Measurements from ENCODE around the gene SLAMF9. TPM values are rescaled to one million over a fixed set of nuclear protein-coding genes. Genes with fewer than 3 reads are reported as not detected.

The SLAMF9 gene
- total and polyA plus RNA-seq, 2 of the 8 experiments (the other 6 are each of a cell fraction or from before 2014, with no cell fraction given): not detected

DNA sequence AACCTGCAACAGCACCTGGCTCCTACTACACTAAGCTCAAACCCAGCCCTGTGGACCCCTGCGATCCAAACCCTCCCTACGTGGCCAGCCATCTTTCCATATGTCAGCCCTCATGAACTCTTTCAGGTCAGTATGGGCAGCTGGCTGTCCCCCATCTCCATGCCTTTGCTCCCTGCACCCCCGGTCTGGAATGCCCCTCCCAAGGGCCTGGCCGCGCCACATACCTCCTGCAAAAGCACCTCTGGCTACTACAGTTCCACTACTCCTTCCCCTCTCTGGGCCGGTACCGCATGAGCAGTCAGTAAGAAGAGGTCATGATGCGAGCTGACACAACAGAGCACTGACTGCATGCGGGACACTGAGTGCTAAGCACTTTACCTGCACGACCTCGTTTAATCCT is 18.7 kb downstream of the SLAMF9 start:
- no peak overlapping the region for H3K4me3 ChIP-seq (ENCODE audit: extremely low read depth in 1 of 4, insufficient read depth in 2 of 4, low read depth in 3 of 4, low read length in 4 of 4)
- H3K56ac ChIP-seq (replicated peaks; ENCODE audit: insufficient read length, low read depth, low read length): no peak overlapping the region
- no peak overlapping the region for H4K8ac ChIP-seq (ENCODE audit: extremely low read depth, insufficient read depth, low read length)
- H3K14ac ChIP-seq (ENCODE audit: insufficient read length): no peak overlapping the region
- no peak overlapping the region for H2AK5ac ChIP-seq (ENCODE audit: low read depth, low read length)
- no peak overlapping the region for H3K27ac ChIP-seq (ENCODE audit: low read depth, low read length)
- no peaks in the 10 kb centered on the region for H3K27me3 ChIP-seq (replicated peaks in 1 of 4; ENCODE audit: control insufficient read depth in 3 of 4, extremely low read depth in 1 of 4, insufficient read depth in 3 of 4, low read length in 3 of 4)
- no peak overlapping the region for H2AFZ ChIP-seq (ENCODE audit: low read length)
- H3K23ac ChIP-seq (ENCODE audit: insufficient read length): no peak overlapping the region
- H2BK120ac ChIP-seq (replicated peaks; ENCODE audit: low read depth, low read length): no peak overlapping the region
- H3K4me1 ChIP-seq (replicated peaks in 1 of 4; ENCODE audit: control insufficient read depth in 3 of 4, insufficient read depth in 4 of 4, low read length in 3 of 4): peaks cover 0 to 12% (median 7%) of the 10 kb centered on the region in 4 experiments; a peak in 6 of 7 replicates
- FAIRE-seq (no peak), DNase-seq (ENCODE audit: low read depth in 1 of 2, low spot score in 2 of 2) (no peak)
- WGBS, 2 experiments (ENCODE audit: extremely low coverage in 1 of 2, insufficient coverage in 1 of 2, insufficient read length in 1 of 2, insufficient replicate concordance in 2 of 2, low coverage in 1 of 2, low lambda C conversion rate in 2 of 2, missing lambda C conversion rate in 1 of 2): 94% methylated on average over 11 of the region's 11 CpGs; no CpG with 5 or more reads in 1 of the 2 experiments
- no peak overlapping the region for H2BK12ac ChIP-seq (ENCODE audit: low read depth, low read length)
- H3K4me2 ChIP-seq (ENCODE audit: insufficient read depth in 1 of 2, low read depth in 2 of 2, low read length in 2 of 2): no peak overlapping the region
- H3K18ac ChIP-seq (ENCODE audit: extremely low read depth, low read length): no peak overlapping the region
- no peak overlapping the region for H3K9ac ChIP-seq (replicated peaks in 1 of 4; ENCODE audit: extremely low read depth in 1 of 4, low read depth in 3 of 4, low read length in 3 of 4)
- H4K91ac ChIP-seq (replicated peaks; ENCODE audit: insufficient read length, low read length): no peak overlapping the region
- no peak overlapping the region for H4K5ac ChIP-seq (ENCODE audit: insufficient read length, low read depth, low read length)
- H2BK5ac ChIP-seq (ENCODE audit: low read depth, low read length): no peak overlapping the region
- H2BK20ac ChIP-seq (ENCODE audit: low read length): no peak overlapping the region
- POLR2A ChIA-PET (ENCODE audit: partially characterized antibody): interaction anchor here (1.3 to 4.6 kb wide), 2 partner anchors 10 kb away, joined by 3 to 19 read pairs; partner anchors contain the start of genes IGSF9 and TAGLN2
- no peak overlapping the region for H3K4ac ChIP-seq (replicated peaks; ENCODE audit: insufficient read length, low read depth, low read length)
- TF ChIP-seq SP4 (IDR thresholded peaks at IDR 0.05; ENCODE audit: low read length): no peak
- no peak for TF ChIP-seq BACH1 (IDR thresholded peaks at IDR 0.05; ENCODE audit: low read length)
- no peak for TF ChIP-seq SAP30 (IDR thresholded peaks at IDR 0.05; ENCODE audit: insufficient read depth, insufficient replicate concordance, low read length)
- no peak for TF ChIP-seq SRF (IDR thresholded peaks at IDR 0.05; ENCODE audit: low read depth, low read length)
- no peak for TF ChIP-seq SUZ12 (IDR thresholded peaks at IDR 0.05; ENCODE audit: low read length)
- TF ChIP-seq CBX5 (IDR thresholded peaks at IDR 0.05; ENCODE audit: low read depth, low read length): no peak
- no peak for TF ChIP-seq TBP (IDR thresholded peaks at IDR 0.05; ENCODE audit: low read depth, low read length)
- no peak for TF ChIP-seq RFX5 (IDR thresholded peaks at IDR 0.05; ENCODE audit: borderline replicate concordance, low read depth, low read length)
- no peak for TF ChIP-seq JUND (IDR thresholded peaks at IDR 0.05; ENCODE audit: low read length)
- no peak for TF ChIP-seq E2F6 (IDR thresholded peaks at IDR 0.05)
- TF ChIP-seq HDAC2 (IDR thresholded peaks at IDR 0.05; ENCODE audit: borderline replicate concordance in 1 of 2, low read depth in 2 of 2, low read length in 2 of 2): no peak
- no peak for TF ChIP-seq POU5F1 (IDR thresholded peaks at IDR 0.05; ENCODE audit: low read depth, low read length)
- no peak for TF ChIP-seq HDAC6 (IDR thresholded peaks at IDR 0.05; ENCODE audit: low read depth, low read length)
- H4K20me1 ChIP-seq (replicated peaks in 1 of 2; ENCODE audit: control insufficient read depth in 1 of 2, insufficient read depth in 2 of 2, low read length in 2 of 2): peaks cover 0 to 3% of the 10 kb centered on the region in 2 experiments
- no peaks in the 10 kb centered on the region for H3K79me1 ChIP-seq (ENCODE audit: low read depth, low read length)
- peaks cover 3 to 21% (median 17%) of the 10 kb centered on the region in 4 experiments; a peak in 6 of 8 replicates for H3K36me3 ChIP-seq (ENCODE audit: control insufficient read depth in 2 of 4, insufficient read depth in 4 of 4, low read length in 3 of 4)
- CTCF ChIA-PET (ENCODE audit: partially characterized antibody): interaction anchor here (0.7 to 35.5 kb wide), 17 partner anchors 10 to 144 kb away, joined by 3 to 696 read pairs (median 8); partner anchors contain the start of genes FCRL6, IGSF9, SLAMF9 and TAGLN2
- H2BK15ac ChIP-seq (ENCODE audit: low read length): no peak overlapping the region
- H3K23me2 ChIP-seq (ENCODE audit: low read depth, low read length): no peaks in the 10 kb centered on the region
- no peaks in the 10 kb centered on the region for H3K9me3 ChIP-seq (ENCODE audit: insufficient read depth in 2 of 2, low read depth in 1 of 2, low read length in 1 of 2)
- H3K79me2 ChIP-seq (ENCODE audit: control insufficient read depth in 1 of 2, insufficient read depth in 2 of 2, low read length in 2 of 2): no peaks in the 10 kb centered on the region

All from H1 (cell line).